COR-L47 (cell line): ENCODE results near the gene ARHGEF40.

Experiments
- DNase-seq: peaks from one replicate; lab custom pipeline; 2025; lab: John Stamatoyannopoulos, UW

Gene ARHGEF40

DNA sequence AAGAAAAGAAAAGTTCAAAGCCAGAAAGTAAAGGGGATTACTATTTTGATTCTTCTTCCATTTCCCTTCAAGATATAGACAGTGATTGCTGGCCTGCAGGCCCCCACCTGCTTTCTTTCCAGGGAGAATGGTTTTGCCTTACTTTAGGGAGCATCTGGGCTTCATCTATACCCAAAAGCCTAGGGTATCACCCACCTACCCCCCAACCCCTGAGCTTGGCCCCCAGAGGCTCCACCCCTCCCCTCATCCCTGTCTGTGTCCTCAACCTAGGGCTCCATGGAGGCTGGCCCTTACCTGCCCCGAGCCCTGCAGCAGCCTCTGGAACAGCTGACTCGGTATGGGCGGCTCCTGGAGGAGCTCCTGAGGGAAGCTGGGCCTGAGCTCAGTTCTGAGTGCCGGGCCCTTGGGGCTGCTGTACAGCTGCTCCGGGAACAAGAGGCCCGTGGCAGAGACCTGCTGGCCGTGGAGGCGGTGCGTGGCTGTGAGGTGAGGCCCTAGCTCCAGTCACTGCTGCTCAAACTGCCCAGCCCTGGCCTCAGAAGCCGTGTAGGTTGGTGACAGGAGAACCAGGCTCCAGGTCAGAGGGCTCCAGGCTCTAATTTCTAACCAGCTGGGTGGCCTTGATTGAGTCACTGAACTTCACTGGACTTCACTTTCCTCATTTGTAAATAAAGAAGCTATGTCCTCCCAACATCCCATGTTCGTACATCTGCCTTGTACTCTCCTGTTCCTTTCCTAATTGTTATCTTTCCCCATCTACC, 13.6 kb downstream of the ARHGEF40 start:
- no peak for DNase-seq

DNA sequence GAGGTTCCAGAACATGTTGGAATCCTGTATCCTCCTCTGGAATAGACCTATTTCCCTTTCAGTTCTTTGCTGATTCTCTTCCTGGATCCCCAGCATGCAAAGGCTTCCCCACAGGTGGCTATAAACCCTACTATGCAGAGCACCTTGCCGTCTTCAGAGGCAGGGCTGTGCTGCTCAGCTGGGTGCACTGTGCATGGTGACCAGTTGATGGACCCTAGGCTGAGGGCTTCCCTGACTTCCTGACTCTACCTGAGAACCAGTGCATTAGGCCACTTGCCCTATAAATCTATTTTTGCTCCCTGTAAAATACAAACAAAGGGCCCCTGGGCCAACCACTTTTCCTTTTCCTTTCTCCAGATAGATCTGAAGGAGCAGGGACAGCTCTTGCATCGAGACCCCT, 14.3 kb downstream of the ARHGEF40 start:
- no peak for DNase-seq

DNA sequence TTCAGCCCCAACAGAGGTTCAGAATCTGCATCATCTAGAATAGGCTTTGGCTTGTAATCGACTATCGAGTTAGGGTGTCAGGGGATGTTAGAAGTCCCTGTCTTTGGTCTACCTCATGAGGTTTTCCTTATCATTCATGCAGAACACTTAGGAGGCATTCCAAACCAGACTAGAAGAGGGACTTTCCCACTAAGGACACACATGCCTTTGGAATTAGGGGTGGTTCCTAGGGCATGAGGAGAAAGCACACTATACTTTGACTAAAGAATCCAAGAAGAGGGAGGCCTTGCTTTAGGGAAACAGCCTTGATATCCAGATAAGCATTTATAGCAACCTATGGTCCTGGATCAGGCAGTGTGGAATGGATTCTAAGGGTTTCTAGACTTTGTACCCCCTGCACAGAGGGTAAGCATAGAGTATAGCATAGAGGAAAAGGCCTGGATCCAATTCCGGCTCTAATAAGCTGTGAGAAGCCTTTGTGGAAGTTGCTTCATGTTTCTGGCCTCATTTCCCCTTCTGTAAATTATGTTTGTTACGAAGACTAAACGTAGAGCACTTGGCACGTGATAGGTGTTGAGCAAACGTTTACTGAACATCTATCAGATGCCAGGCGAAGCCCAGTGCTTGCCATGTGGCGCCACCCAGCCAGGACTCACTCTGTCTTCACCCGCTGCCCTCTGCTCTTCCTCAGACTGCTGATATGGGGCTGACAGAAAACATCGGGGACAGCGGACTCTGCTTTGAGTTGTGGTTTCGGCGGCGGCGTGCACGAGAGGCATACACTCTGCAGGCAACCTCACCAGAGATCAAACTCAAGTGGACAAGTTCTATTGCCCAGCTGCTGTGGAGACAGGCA, 15.1 kb downstream of the ARHGEF40 start:
- no peak for DNase-seq

DNA sequence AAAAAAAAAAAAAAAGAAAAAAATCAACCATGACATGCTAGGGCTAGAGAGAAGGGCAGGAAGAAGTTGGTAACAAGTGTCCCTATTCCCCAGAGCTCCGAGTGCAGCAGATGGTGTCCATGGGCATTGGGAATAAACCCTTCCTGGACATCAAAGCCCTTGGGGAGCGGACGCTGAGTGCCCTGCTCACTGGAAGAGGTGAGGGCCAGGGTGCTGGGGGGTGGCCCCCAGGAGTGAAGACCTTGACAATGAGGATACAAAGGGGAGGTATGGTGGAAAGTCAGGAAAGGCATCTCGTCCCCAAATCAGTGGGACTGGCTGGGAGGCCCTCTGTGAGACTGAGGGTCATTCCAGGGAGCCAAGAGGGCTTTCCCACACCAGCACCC, 16.8 kb downstream of the ARHGEF40 start:
- no peak for DNase-seq

DNA sequence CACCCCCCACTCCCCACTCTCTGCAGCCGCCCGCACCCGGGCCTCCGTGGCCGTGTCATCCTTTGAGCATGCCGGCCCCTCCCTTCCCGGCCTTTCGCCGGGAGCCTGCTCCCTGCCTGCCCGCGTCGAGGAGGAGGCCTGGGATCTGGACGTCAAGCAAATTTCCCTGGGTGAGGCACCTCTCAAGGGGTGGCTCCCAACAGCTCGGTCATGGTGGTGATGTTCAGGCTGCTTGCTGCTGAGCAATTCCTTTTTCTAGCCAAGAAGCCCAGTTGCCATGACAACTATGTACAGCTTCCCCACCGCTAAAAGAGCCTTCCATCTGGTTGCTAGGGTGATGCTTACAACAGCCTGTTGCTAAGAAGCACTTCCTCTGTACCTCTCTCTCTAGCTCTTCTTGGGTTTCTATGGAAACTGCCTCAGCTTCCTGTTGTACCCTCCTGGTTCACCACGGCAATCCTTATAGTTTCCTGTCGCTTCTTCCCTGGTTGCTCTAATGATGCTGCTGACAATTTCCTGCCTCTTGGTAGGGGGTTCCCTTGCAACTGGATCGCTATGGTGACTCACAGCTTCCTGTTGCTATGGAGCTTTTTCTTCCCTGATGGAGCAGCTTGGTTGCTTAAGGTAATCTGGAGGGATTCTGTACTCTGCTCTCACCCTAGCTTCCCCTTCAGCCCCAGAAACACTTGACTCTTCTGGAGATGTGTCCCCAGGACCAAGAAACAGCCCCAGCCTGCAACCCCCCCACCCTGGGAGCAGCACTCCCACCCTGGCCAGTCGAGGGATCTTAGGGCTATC, 17.4 kb downstream of the ARHGEF40 start:
- DNase-seq, result peak; percentile 88

DNA sequence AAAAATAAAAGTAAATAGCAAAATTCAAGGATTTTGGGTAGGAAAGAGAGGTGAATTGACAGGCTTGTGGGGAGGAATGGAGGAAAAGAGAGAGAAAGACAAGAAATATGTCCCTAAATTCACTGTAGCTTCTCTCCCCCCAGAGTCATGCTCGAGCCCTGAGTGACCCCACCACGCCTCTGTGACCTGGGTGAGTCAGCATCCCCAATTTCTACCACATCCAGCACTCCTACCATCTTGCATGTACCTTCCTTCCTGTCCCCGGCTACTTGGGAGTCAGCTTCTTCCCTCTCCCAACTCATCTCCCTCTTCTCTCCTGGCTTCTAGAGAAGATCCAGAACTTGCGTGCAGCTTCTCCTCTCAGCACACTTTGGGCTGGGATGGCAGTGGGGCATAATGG, 18.6 kb downstream of the ARHGEF40 start:
- no peak for DNase-seq

DNA sequence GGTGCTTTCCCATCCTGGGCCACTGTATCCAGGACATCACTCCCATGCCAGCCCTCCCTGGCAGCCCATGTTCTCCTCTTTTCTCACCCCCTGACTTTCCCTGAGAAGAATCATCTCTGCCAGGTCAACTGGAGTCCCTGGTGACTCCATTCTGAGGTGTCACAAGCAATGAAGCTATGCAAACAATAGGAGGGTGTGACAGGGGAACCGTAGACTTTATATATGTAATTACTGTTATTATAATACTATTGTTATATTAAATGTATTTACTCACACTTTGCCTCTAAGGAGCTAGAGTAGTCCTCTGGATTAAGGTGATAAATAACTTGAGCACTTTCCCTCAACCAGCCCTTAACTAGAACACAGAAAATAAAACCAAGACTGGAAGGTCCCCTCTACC, 19.2 kb downstream of the ARHGEF40 start:
- DNase-seq, result no peak

DNA sequence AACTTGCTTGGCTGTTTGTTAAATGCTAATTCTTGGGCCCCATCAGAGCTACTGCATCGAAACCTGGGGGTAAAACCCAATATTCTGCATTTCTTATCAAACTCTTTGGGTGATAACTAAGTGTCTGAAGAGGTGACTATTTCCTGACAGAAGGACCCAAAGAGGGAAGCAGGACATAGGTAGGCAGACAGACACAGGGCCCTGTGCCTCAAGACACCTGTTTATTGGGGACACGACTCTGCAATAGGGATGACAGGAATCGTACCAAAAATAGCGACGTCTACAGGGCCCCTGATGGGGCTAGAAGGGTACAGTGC, 19.7 kb downstream of the ARHGEF40 start:
- no peak for DNase-seq

DNA sequence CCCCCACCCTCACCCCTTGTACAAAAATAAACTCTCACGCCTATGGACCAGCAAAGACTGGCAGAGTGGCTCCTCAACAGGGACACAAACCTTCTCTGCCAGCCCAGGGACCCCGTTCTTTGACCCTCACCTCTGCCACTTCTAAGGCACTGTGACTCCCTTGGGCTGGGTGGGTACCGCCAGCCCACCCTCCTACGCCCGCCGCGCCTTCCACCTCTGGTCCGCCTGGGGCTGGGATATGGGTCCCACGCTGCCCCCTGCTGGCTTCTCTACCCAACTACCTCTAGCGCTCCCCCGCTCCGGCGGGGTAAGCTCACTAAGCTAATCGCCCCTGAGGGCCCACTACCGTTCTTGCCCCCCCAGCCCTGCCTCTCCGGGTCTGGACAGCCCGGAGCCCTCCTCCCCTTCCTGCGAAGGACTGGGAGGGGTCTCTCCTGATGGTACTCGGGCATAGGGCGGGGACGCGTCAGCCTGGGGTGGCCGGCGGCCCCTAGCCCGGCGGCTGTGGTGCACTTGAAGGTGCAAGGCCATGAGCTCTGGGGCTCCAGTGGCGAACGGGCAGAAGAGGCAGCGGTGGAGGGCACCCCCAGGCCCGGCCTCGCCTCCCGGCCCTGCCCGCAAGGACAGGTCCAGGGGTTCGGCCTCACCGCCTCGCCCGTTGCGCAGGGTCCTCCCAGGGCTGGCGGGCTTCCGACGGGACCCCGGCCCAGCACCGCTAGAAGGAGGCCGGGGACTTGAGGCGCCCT, 20.3 kb downstream of the ARHGEF40 start:
- no peak for DNase-seq

DNA sequence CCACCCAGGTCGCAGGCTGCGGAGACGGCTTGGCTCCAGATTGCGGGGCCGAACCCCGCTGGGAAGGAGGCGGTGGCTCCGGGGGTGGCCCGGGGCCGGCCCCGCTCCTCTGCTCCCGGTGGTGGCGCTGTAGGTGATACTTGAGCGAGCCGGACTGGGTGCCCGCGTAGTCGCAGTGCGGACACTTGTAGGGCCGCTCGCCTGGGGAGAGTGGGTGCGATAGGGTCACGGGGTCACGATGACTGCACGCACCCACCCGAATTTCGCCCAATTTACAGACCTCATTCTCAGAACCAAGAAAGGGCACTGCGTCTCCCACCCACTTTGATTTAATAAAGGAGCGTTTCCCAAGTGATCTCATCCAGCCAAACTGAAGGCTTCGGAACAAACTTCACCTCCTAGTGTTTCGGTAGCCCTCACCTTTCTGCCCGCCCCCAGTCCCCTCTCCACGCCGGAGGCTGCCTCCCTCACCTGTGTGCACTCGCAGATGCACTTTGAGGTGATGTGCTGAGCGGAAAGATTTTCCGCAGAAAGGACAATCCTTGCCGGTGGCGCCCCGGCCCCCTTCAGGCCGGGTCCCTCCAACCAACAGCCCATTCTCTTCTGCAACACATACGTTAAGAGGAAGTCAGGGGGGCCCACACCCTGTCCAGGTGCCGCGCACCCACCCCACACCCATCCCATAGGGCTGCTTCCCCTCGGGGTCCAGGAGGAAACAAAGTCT, 21.0 kb downstream of the ARHGEF40 start:
- DNase-seq, result no peak

DNA sequence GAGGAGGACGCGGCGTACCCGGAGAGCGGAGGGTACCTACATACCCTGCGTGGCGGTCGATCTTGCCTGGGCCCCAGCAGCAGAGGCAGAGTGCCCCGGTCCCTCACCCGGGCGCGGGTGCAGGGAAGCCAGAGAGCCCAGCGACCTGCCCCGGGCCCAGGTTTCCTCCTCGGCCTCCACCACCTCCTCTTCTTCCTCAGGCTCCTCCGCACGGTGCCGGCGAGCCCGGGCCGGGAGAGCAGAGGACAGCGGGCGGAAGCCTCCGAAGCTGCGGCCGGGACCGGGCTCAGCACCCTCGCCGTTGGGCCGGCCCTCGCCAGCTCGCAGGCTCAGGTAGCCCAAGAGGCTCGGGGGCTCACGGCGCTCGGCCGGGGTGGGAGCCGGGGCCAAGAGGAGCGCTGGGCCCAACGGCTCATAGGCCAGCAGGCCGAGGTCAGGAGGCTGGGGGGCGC, 21.7 kb downstream of the ARHGEF40 start:
- no peak for DNase-seq

DNA sequence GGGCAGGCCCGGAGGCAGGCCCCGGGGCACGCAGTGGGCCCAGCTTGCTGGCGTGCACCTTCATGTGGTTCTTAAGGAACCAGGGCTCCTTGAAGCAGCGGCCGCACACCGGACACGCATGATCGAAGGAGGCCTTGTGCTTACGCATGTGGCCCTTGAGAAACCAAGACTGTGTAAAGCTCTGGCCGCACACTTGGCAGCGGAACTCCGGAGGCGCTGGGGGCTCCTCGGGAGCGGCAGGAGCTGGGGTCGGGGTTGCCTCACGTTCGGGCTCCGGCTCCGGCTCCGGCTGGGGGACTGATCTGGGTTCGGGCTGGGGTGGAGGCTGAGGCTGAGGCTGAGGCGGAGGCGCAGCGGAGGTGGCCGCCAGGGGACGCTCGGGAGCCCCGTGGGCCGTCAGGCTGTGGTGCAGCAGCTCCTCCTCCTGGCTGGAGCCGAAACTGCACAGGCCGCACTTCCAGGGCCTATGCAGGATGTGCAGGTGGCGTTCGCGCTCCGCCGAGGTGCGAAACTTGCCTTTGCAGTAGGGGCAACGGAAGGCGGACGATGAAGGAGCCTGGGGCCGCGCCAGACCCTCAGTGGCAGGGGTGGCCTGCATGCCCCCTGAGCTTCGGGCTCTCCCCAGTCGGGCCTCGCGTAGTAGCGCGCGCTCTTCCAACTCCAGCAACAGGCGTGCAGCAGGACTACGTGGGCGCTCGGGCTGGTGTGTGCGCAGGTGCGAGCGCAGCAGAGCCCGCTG, 22.3 kb downstream of the ARHGEF40 start:
- DNase-seq, result peak; percentile 40

DNA sequence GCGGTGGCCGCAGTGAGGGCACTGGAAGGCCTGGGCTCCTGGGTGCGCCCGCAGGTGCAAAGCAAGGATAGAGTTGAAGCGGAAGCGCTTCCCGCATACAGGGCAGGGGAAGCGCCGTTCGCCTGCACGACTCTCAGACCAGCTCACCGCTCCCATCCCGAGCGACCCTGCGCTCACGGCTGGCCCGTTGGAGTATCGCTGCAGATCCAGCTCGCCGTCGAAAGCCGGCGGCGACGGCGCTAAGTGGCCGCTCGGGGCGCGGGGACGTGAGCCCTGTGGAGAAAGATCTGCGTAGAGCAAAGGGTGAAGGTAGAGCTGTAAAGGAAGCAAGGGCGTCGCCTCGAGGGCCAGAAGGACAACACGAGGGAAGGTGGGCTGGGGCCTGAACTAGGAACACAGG, 22.9 kb downstream of the ARHGEF40 start:
- no peak for DNase-seq

DNA sequence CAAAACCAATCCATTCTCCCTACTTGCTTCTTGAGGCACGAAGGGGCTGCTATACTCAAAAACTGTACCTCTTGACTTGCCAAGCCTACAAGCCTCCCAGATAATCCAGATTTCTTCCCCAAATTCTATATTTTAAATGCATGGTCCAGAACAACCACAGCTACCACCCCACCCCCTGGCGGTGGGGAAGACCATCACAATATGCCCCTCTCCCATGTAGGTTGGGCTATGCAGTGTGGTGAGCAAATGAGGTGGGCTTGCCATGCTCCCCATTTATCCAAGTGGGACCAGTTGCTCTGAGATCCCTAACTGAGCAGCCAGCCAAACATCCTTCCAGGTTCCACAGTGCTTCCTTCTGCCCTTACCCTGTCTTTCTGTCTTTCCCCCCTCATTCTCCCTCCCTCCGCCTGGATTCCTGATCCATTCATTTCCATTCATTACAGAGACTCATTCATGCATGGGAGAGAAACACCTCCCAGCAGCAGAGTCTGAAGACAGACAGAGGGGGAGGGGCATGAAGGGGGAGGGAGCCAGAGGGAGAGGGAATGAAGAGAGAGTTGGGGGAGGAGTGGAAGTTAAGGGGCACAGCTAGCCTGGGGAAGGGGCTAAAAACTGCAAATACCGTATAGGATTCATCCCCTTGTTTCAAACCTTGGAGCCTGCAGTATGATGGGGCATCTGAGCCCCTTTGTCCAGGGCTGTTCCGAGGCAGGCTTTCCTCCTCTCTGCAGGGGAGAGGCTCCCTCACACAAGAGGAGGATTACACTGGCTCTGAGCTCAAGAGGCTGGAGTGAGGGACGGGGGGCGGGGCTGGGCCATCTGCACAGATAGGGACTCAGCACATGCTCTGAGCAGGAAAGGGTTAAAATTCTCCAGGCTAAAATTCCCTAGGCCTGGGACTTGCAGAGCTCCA, 23.9 kb downstream of the ARHGEF40 start:
- DNase-seq, result no peak

DNA sequence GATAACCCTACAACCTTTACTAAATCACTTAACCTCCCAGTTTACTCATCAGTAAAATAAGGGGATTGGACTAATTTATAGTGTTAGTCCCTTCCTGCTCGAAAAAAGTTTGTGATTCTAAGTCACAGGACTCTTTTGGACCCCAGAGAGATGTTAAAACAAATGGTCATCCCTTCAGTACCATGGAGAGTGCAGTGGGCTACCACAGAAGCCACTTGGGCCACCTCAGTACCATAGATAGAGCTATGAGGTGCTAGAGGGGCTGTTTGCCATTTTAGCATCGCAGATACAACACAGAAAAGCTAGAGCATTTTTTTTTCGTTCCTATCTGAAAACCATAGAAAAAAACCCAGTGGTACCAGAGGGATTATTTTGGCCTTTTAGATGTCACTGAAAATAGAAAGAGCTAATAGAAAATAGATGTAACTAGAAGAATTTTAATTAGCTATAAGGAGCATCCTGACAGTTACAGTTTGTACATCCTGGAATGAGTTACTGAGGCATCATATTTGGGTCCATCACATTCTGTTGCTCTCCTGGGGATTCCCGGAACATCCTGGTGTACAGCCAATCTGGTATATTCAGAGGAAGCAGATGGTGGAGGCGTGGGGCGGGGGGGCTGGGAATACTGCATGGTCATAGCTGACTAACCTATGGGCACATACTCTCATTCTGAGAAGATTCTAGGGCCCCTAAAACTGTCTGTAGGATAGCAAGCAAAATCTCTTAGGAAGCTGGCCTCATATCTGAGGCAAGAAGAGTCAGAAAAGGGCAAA, 25.5 kb downstream of the ARHGEF40 start:
- DNase-seq, result no peak

DNA sequence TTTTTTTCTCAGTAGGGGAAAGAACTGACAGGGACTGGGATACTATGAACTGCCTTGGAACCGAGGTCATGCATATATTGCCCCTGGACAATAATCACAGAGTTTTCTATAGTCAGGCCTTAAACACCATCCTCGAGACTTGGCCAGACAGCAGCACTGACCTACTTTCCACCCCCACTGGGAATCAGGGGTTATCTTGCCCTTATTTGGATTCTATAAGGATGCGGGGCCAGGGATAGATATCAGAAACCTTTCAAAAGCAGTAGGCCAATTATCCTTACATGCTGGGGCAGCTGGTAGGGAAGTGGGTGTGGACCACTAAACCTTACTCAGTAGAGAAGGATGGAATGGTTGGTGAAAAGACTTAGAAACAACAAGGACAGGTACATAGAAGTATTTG, 26.3 kb downstream of the ARHGEF40 start:
- DNase-seq, result no peak

DNA sequence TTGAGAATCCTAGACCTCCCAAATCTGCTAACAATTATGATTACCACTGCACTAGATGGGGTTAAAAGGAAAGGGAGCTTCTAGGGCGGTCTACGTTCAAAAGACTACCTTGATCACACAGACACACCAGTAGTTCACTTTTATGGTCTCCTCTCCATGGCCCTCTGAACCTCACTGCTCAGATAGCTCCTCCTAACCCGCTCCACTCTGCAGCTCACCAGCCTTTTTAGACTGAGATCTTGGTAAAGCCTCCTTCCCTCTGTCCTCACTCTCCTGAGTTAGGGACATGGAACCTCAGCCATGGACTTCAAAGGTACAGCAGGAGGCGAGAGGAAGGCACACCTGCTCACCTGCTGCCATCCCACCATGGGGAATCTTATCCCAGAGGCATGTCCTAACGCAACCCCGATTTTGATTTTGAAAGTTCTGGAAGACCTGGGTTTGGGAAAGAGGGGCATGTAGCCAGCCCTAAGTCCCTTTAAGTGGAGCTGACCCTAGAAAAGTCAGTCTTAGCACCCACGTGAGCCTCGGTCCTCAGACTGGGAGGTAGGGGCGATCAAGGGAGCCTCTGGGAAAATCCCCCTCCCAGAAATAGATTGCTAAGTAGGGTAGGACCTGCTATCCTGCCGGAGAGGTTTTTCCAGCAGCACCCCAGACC, 27.0 kb downstream of the ARHGEF40 start:
- DNase-seq, result no peak

DNA sequence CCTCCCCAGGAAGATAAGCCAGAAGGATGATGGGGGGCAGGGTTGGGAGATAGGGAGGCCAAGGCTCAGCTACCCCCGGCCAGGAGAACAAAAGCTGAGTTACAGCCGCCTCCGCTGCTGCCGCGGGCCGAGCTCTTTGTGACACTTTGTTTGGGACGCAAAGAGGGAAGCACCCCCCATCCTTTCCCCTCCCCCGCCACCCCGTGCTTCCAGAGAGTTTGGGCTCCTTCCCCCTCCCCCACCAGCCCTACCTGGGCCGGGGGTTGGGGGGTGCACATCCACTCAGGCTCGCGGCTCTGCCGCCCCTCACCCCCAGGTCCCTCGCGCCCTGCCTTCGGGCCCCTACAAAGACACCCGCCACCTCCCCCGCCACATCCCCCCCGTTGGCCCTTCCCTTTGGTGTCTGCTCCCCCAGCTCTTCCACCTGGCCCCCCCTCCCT, 27.6 kb downstream of the ARHGEF40 start:
- DNase-seq, result peak; percentile 47
